ENCODE measurements around the gene ACVR1.

DNA sequence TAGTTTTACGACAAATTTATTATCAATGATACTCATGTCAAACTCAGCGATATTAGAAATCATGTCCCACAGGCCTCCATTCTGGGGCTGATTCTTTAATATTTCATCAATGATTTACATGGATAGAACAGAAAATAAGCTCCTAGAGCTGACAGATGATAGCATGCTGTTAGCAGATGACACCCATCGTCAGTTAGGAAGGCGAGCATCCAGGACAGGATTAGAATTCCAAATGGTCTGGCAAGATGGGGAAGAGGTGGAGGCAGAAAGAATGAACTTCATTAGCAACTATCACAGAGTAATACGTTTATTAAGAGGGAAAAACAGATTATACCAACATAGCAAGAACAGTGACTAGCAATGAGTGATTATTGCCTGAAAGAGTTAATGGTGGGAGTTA is 46.2 kb upstream of the ACVR1 start:
- TF ChIP-seq, protein P1, sequence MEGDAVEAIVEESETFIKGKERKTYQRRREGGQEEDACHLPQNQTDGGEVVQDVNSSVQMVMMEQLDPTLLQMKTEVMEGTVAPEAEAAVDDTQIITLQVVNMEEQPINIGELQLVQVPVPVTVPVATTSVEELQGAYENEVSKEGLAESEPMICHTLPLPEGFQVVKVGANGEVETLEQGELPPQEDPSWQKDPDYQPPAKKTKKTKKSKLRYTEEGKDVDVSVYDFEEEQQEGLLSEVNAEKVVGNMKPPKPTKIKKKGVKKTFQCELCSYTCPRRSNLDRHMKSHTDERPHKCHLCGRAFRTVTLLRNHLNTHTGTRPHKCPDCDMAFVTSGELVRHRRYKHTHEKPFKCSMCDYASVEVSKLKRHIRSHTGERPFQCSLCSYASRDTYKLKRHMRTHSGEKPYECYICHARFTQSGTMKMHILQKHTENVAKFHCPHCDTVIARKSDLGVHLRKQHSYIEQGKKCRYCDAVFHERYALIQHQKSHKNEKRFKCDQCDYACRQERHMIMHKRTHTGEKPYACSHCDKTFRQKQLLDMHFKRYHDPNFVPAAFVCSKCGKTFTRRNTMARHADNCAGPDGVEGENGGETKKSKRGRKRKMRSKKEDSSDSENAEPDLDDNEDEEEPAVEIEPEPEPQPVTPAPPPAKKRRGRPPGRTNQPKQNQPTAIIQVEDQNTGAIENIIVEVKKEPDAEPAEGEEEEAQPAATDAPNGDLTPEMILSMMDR (IDR thresholded peaks at IDR 0.05; ENCODE audit: extremely low read depth in 1 of 2, insufficient read depth in 1 of 2, low read depth in 1 of 2, low read length in 2 of 2) = no peak
- TF ChIP-seq POLR2A (IDR thresholded peaks at IDR 0.05; ENCODE audit: low read depth, low read length) (no peak), POLR2AphosphoS5 (IDR thresholded peaks at IDR 0.05; ENCODE audit: insufficient read depth, low read depth, low read length) (no peak), JUN (IDR thresholded peaks at IDR 0.05; ENCODE audit: borderline replicate concordance, insufficient read depth, insufficient read length, low read depth) (no peak)

All from endothelial cell of umbilical vein (primary cell).